Measurements from ENCODE around the gene COL9A3.

COL9A3 gene

GRCh38 chr20:62885046-62885895 lies 68.4 kb downstream of the COL9A3 start:
- TF ChIP-seq, protein P1, sequence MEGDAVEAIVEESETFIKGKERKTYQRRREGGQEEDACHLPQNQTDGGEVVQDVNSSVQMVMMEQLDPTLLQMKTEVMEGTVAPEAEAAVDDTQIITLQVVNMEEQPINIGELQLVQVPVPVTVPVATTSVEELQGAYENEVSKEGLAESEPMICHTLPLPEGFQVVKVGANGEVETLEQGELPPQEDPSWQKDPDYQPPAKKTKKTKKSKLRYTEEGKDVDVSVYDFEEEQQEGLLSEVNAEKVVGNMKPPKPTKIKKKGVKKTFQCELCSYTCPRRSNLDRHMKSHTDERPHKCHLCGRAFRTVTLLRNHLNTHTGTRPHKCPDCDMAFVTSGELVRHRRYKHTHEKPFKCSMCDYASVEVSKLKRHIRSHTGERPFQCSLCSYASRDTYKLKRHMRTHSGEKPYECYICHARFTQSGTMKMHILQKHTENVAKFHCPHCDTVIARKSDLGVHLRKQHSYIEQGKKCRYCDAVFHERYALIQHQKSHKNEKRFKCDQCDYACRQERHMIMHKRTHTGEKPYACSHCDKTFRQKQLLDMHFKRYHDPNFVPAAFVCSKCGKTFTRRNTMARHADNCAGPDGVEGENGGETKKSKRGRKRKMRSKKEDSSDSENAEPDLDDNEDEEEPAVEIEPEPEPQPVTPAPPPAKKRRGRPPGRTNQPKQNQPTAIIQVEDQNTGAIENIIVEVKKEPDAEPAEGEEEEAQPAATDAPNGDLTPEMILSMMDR (IDR thresholded peaks at IDR 0.05; ENCODE audit: low read depth, low read length, missing control alignments): no peak

DNA sequence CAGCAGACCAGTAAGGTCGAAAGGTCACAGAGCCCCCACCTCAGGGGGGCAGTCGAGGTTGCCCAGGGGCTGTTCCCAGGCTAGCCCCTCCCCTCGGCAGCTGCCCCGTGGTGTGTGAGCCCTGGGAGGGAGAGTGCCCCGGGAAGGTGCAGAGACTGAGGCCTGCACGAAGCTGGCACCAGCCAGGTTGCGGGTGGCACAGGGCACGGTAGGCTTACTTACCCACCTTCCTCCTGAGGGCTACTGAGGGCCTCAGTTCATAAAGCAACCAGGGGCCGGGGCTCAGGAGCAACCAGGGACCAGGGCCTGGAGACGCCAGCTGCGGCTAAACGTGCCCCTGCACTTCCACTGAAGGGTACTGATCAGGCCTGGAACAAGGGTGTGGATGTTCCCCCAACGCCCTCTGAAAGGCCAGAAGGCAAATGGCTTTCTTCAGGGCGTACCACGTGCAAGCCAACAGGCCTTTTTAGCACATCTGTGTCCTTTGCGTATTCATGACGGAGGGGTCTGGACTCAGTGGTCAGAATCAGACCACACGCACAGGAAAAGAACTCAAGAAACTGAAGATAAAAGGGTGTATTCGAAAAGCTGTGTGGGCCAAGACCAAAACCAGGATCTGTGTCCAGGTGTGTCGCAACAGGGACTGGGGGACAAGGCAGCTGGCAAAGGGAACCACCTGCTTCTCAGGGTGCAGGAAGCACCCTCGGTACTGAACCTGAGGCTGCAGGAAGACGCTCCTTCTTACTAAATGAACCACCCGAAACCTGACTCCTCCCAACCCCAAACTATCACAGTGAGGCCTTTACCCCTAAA lies 69.3 kb downstream of the COL9A3 start:
- DNase-seq (ENCODE audit: extremely low read depth, low read depth): no peak
- no peak overlapping the region for H3K4me3 ChIP-seq (replicated peaks; ENCODE audit: low read depth, low read length)
- TF ChIP-seq, protein P1 (IDR thresholded peaks at IDR 0.05; ENCODE audit: low read depth, low read length, missing control alignments): no peak

More at GRCh38 chr20:62885046-62885895, 68.4 kb downstream of the COL9A3 start:
- no peak for DNase-seq (ENCODE audit: extremely low read depth, low read depth)
- no peak overlapping the region for H3K4me3 ChIP-seq (replicated peaks; ENCODE audit: low read depth, low read length)

- no peak for DNase-seq (ENCODE audit: extremely low read depth, low read depth)
- TF ChIP-seq, protein P1 (IDR thresholded peaks at IDR 0.05; ENCODE audit: low read depth, low read length, missing control alignments): no peak
- H3K4me3 ChIP-seq (replicated peaks; ENCODE audit: low read depth, low read length): no peak overlapping the region
Observed at GRCh38 chr20:62886709-62887058, 69.8 kb downstream of the COL9A3 start.

- DNase-seq (ENCODE audit: extremely low read depth, low read depth): no peak
- no peak overlapping the region for H3K4me3 ChIP-seq (replicated peaks; ENCODE audit: low read depth, low read length)
- TF ChIP-seq, protein P1 (IDR thresholded peaks at IDR 0.05; ENCODE audit: low read depth, low read length, missing control alignments): no peak
Observed at GRCh38 chr20:62887152-62887859, 70.5 kb downstream of the COL9A3 start.

- H3K4me3 ChIP-seq (replicated peaks; ENCODE audit: low read depth, low read length): no peak overlapping the region
- no peak for DNase-seq (ENCODE audit: extremely low read depth, low read depth)
- TF ChIP-seq, protein P1 (IDR thresholded peaks at IDR 0.05; ENCODE audit: low read depth, low read length, missing control alignments): no peak
Observed at GRCh38 chr20:62887860-62888239, 71.0 kb downstream of the COL9A3 start.

- no peak overlapping the region for H3K4me3 ChIP-seq (replicated peaks; ENCODE audit: low read depth, low read length)
- DNase-seq (ENCODE audit: extremely low read depth, low read depth): no peak
- TF ChIP-seq, protein P1 (IDR thresholded peaks at IDR 0.05; ENCODE audit: low read depth, low read length, missing control alignments): no peak
Observed at GRCh38 chr20:62888406-62888805, 71.6 kb downstream of the COL9A3 start.
